HCT116 (cell line): ENCODE results near the gene ALKBH8.

ENCODE experiments used
- CBX3 ChIP-seq: IDR thresholded peaks from 2 replicates; pipeline ENCODE4 v1.6.1; 2012; ENCODE audit warnings: low read depth
- CEBPB ChIP-seq: IDR thresholded peaks from 2 replicates; pipeline ENCODE4 v1.6.1; 2012; ENCODE audit warnings: low read depth
- ELF1 ChIP-seq: IDR thresholded peaks from 2 replicates; pipeline ENCODE4 v1.6.1; 2012; ENCODE audit warnings: low read depth, borderline replicate concordance
- EZH2 ChIP-seq: fragments of 200-600 bp; sonication (generic); IDR thresholded peaks from 2 replicates; pipeline ENCODE4 v1.6.1; 2017; ENCODE audit warnings: antibody characterized with exemption, mixed run types
- EZH2phosphoT487 ChIP-seq: fragments of 200-600 bp; IDR thresholded peaks from 2 replicates; pipeline ENCODE4 v1.6.1; 2018; ENCODE audit warnings: antibody characterized with exemption, borderline replicate concordance
- JUND ChIP-seq: IDR thresholded peaks from 2 replicates; pipeline ENCODE4 v1.6.1; 2012
- MAX ChIP-seq: IDR thresholded peaks from 2 replicates; pipeline ENCODE4 v1.6.1; 2012
- POLR2A ChIP-seq: IDR thresholded peaks from 2 replicates; pipeline ENCODE4 v1.7.0; 2011; ENCODE audit warnings: borderline replicate concordance; ENCODE audit not compliant: insufficient read depth, insufficient read length; ENCODE audit errors: extremely low read depth
- POLR2AphosphoS5 ChIP-seq: IDR thresholded peaks from 2 replicates; pipeline ENCODE4 v1.6.1; 2011; ENCODE audit warnings: mild to moderate bottlenecking, low read depth, low read length, moderate library complexity
- SP1 ChIP-seq: IDR thresholded peaks from 2 replicates; pipeline ENCODE4 v1.6.1; 2012; ENCODE audit warnings: low read depth
- ZFX ChIP-seq: fragments of 450-650 bp; IDR thresholded peaks from 2 replicates; pipeline ENCODE4 v1.6.1; 2017
- ZNF274 ChIP-seq: fragments of 200-500 bp; sonication (Bioruptor generic); IDR thresholded peaks from 2 replicates; pipeline ENCODE4 v1.6.1; 2014; ENCODE audit warnings: mild to moderate bottlenecking, low read depth, low read length, inconsistent platforms
- TF ChIP-seq, protein P1 (sequence below), 3 experiments: fragments of 200-600 bp in 1 of 3; sonication (generic) in 1 of 3; IDR thresholded peaks in 2 of 3; conservative IDR thresholded peaks in 1 of 3; 2 replicates each; pipeline ENCODE4 v1.5.1; 2012 to 2017; ENCODE audit warnings: low read depth in 2 of 3, low read length in 2 of 3, antibody characterized with exemption in 1 of 3, borderline replicate concordance in 1 of 3, control low read depth in 1 of 3, mild to moderate bottlenecking in 1 of 3, mixed read lengths in 1 of 3, mixed run types in 1 of 3, moderate library complexity in 1 of 3; ENCODE audit not compliant: insufficient read depth in 1 of 3
- TF ChIP-seq, protein P2 (sequence below): IDR thresholded peaks from 2 replicates; pipeline ENCODE4 v1.6.1; 2012; ENCODE audit warnings: low read depth

- TF ChIP-seq POLR2A (no peak), CEBPB (no peak), MAX (no peak), SP1 (no peak), ZFX (no peak), POLR2AphosphoS5 (no peak), JUND (no peak), CBX3 (no peak), EZH2 (no peak), EZH2phosphoT487 (no peak), ELF1 (no peak), ZNF274 (no peak)
- TF ChIP-seq, protein P1, sequence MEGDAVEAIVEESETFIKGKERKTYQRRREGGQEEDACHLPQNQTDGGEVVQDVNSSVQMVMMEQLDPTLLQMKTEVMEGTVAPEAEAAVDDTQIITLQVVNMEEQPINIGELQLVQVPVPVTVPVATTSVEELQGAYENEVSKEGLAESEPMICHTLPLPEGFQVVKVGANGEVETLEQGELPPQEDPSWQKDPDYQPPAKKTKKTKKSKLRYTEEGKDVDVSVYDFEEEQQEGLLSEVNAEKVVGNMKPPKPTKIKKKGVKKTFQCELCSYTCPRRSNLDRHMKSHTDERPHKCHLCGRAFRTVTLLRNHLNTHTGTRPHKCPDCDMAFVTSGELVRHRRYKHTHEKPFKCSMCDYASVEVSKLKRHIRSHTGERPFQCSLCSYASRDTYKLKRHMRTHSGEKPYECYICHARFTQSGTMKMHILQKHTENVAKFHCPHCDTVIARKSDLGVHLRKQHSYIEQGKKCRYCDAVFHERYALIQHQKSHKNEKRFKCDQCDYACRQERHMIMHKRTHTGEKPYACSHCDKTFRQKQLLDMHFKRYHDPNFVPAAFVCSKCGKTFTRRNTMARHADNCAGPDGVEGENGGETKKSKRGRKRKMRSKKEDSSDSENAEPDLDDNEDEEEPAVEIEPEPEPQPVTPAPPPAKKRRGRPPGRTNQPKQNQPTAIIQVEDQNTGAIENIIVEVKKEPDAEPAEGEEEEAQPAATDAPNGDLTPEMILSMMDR (IDR thresholded peaks at IDR 0.05 in 2 of 3, conservative IDR thresholded peaks at IDR 0.05 in 1 of 3; ENCODE audit: borderline replicate concordance in 1 of 3, insufficient read depth in 1 of 3, low read depth in 2 of 3, low read length in 2 of 3), result no peak
- TF ChIP-seq, protein P2, sequence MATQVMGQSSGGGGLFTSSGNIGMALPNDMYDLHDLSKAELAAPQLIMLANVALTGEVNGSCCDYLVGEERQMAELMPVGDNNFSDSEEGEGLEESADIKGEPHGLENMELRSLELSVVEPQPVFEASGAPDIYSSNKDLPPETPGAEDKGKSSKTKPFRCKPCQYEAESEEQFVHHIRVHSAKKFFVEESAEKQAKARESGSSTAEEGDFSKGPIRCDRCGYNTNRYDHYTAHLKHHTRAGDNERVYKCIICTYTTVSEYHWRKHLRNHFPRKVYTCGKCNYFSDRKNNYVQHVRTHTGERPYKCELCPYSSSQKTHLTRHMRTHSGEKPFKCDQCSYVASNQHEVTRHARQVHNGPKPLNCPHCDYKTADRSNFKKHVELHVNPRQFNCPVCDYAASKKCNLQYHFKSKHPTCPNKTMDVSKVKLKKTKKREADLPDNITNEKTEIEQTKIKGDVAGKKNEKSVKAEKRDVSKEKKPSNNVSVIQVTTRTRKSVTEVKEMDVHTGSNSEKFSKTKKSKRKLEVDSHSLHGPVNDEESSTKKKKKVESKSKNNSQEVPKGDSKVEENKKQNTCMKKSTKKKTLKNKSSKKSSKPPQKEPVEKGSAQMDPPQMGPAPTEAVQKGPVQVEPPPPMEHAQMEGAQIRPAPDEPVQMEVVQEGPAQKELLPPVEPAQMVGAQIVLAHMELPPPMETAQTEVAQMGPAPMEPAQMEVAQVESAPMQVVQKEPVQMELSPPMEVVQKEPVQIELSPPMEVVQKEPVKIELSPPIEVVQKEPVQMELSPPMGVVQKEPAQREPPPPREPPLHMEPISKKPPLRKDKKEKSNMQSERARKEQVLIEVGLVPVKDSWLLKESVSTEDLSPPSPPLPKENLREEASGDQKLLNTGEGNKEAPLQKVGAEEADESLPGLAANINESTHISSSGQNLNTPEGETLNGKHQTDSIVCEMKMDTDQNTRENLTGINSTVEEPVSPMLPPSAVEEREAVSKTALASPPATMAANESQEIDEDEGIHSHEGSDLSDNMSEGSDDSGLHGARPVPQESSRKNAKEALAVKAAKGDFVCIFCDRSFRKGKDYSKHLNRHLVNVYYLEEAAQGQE, result no peak
Observed at GRCh38 chr11:107591378-107592230, 26.1 kb upstream of the ALKBH8 start.
